HTERT RPE-1 (cell line): ENCODE data around the gene TEKTIP1.

ENCODE experiments used
- in situ Hi-C: fragments of 300-500 bp; cut with MboI; formaldehyde crosslinking; loops from 4 replicates; pipeline ENCODE4 v1.14.3; 2020; ENCODE audit warnings: low sequenced_read_pairs

TEKTIP1 gene

DNA sequence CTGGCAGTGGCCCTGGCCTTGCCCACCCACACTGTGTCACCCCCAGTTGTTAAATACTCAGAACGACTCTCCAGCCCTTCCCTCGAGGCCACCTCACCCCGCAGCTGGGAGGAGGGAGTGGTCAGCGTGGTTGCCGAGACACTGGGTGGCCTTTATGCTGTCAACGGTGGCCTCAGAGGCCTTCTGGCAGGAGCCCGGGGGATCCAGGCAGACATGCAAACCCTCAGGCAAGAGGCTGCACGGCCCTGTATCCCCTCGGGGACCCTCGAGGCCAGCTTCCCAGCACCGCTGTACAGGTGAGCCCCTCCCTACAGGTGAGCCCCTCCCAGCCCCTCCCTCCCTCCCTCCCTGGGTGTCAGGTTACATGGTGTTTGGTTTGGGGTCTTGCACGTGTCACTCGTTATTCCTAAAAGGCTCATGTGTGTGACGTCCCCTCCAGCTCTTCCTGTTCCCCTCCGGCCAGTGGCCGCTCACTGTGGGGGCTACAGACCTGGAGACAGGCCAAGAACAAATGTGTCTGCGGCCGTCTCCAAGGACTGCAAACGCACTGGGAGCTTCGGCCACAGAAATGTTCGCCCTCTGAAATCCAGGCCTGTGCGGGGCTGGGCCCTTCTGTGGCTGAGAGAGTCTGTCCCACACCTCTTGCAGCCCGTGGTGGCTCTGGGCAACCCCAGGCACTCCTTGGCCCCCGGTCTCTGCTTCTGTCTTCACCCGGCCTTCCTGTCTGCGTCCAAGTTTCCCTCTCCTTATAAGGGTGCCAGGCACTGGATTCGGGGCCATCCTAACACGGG, at the start of gene TEKTIP1:
Gene TEKTIP1 (plus strand): TSS at position 210 of the 791 bp plus-strand sequence. CDS start 4 bp downstream, at position 214.
- in situ Hi-C loops, result no loop called here

DNA sequence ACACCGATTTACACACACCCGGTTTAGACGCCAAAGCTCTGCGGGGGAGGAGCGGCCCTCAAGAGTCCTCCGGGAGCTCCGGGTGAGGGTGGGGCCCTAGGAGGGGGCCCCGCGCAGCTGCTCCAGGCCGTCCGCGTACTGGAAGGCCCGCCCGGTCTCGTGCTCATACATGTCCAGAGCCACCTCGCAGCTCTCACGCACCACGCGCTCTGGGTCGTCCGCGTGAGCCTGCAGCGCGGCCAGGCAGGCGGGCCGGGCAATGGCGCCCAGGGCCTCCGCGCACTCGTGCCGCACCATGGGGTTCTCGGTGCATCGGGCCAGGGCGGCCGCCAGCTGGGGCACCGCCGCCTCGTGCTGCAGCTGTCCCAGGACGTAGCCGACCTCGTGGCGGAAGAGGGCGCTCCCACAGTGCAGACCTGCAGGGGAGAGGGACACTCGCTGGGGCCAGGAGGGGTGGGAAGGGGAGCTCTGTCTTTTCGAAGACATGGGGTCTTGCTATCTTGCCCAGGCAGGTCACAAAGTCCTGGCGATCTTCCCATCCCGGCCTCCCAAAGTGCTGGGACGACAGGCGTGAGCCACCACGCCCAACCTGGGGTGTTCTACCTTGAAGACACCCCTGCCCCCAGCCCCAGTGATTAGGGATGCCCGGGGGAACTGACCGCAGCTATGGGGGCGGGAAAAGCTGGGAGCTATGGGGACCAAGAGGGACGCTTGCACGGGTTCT, 47.4 kb upstream of the TEKTIP1 start:
- in situ Hi-C loops, result loop anchor here (25.0 kb wide), 1 partner anchor 179 kb away; no protein-coding TSS in a partner anchor

DNA sequence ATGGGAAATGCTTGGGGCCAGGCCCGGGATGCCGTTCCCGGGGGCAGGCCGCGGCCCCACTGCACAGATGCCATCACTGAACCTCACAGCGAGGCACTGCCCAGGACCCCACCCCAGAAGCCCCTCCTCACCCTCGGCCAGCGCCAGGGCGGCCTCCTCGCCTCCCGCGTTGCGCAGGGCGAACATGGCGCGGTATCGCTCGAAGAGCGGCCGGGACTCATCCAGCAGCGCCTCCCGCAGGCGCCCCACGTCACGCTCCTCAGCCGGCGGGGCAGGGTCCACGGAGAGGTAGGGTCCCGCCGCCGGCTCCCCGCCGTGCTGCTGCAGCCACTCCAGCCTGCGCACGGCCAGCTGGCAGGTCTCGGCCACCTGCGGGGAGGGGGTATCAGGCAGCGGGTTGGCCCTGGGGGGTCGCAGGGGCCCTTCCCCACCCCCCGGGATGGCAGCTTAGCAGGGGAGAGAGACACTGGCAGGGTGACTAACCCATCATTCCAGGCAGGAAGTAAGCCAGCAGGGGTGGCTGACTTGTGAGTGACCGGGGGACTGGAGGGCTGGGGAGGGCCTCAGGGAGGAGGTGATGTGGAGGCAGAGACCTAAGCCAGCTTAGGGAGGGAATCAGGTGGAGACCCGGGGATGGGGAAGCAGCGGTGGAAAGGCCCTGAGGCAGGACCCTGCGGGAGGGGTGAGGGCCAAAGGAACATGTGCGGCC, 46.7 kb upstream of the TEKTIP1 start:
- in situ Hi-C loops, result loop anchor here (25.0 kb wide), 1 partner anchor 180 kb away; no protein-coding TSS in a partner anchor

DNA sequence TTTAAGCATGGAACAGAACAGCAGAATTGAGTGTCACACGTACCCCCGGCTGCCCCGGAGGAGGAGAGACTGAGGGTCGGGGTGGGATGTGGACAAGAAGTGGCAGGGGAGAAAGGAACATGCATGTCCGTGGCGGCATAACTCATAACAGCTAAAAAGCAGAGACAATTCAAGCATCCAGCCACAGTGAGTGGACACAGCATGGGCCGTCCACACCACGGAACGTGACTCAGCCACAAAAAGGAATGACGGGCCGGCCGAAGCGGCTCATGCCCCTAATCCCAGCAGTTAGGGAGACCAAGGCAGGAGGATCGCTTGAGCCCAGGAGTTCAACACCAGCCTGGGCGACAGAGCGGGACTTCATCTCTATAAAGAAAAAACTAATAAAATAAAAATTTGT, 46.1 kb upstream of the TEKTIP1 start:
- in situ Hi-C loops, result loop anchor here (25.0 kb wide), 1 partner anchor 181 kb away; no protein-coding TSS in a partner anchor

DNA sequence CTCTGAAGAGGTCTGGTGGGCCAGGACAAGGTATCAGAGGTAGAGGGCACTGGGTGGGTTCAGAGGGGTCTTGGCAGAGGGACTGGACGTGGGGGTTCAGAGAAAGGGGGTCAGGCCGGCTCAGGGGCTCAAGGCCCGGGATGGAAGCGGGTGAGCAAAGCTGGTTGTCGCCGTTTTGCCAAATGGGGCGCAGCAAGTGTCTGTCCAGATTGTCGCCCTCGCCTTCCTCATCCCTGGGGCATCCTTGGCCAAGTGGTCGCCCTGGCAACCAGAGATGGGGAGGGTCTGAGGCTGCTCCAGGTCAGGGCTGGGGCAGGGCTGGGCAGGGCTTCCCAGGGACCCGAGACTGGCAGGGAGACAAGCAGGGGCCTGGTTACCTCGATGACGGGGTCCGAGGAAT, 45.3 kb upstream of the TEKTIP1 start:
- in situ Hi-C loops, result loop anchor here (25.0 kb wide), 1 partner anchor 181 kb away; no protein-coding TSS in a partner anchor

DNA sequence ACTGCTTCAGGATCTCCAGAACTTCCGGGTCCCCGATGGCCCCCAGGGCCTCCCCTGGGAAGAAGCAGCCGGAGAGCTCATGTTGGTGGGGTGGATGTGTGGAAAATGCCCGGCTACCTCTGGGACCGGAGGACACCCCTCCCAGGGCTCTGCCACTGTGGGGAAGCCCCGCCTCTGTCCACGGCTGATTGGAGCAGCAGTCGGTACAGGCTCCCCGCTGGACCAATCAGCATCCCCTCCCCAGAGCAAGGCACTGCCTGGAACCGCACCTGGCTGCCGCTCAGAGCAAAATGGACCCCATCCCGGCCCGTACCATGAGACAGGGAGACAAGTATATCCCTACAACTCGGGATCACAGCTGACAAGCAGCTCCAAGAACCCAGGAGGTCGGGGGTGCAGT, 44.9 kb upstream of the TEKTIP1 start:
- in situ Hi-C loops, result loop anchor here (25.0 kb wide), 1 partner anchor 182 kb away; no protein-coding TSS in a partner anchor

DNA sequence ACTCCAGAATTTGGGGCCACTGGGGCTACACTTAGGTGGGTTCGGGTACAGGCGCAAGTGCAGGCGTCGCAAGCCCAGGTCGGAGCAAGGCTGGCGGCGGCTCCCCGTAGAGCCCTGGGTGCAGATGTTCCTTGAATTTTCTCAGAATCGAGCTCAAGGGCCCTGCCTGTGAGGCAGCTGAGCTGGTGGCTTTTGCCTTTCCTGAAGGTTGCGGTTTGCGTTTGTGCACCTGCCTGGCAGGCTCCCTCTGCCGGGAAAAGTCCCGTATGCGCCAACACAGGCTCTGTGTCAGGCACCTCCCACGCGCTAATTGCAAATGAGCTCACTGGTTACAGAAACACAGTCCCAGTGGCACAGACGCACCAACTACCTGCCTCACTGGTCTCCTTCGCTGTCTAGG, 44.4 kb upstream of the TEKTIP1 start:
- in situ Hi-C loops, result loop anchor here (25.0 kb wide), 1 partner anchor 182 kb away; no protein-coding TSS in a partner anchor

DNA sequence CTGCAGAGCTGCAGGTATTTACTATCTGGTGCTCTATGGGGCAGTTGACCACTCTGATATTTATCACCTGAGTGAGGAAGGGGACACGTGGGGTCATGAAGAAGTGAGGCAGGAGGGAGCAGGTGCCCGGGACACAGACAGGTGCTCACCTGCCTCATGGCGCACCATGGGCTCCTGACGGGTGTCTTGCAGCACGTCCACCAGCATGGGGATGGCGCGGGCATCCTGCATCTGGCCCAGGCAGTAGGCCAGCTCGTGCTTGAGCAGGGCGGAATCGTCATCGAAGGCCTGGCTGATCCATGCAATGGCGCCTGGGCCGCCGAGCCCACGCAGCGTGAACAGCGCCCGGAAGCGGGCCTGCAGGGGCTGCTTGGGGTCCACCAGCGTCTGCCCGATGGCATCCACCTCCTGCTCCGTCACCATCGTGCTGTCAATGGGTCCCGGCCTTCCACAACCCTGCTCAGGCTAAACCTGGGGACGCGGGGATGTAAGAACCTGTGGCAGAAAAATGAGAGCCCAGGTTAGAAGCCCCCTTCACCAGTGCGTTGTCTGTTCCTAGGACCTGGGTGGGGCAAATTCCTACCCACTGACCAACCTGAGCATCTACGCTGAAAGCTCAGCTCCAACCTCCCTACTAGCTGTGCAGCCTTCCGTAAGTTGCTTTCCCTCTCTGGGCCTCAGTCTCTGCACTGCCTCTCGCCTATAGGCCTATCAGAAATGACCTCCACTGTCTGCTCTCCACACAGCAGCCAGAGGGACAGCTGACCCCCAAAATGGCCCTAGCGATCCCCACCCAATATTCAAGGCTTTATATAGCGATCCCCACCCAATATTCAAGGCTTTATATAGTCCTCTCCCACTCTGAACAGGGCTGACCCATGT, 42.3 kb upstream of the TEKTIP1 start:
- in situ Hi-C loops, result loop anchor here (25.0 kb wide), 1 partner anchor 184 kb away; no protein-coding TSS in a partner anchor

DNA sequence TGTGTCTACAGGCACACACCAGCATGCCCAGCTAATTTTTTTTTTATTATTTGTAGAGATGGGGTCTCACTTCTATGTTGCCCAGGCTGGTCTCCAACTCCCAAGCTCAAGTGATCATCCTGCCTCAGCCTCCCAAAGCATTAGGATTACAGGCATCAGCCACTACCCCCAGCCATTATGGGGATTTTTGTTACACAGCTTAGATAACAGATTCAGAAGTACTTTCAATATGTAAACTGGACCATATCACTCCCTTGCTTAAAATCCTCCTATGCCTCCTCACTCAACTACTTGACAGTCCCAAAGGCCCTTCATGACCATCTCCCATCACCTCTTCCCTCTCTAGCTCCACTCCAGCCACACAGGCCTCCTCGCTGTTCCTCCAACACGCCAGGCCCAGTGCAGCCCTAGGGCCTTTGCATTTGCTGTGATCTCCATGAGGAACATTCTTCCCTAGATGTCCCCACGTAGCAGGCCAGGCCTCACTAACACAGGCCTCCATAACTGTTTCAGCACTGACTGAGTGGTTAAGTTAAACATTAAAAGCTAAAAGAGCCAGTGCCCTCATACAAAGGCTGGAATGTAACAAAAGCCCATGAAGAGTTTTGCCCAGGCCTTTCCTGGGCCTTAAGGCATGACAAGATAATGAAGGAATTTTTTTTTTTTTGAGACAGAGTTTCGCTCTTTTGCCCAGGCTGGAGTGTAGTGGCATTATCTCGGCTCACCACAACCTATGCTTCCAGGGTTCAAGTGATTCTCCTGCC, 41.0 kb upstream of the TEKTIP1 start:
- in situ Hi-C loops, result loop anchor here (25.0 kb wide), 1 partner anchor 186 kb away; no protein-coding TSS in a partner anchor

DNA sequence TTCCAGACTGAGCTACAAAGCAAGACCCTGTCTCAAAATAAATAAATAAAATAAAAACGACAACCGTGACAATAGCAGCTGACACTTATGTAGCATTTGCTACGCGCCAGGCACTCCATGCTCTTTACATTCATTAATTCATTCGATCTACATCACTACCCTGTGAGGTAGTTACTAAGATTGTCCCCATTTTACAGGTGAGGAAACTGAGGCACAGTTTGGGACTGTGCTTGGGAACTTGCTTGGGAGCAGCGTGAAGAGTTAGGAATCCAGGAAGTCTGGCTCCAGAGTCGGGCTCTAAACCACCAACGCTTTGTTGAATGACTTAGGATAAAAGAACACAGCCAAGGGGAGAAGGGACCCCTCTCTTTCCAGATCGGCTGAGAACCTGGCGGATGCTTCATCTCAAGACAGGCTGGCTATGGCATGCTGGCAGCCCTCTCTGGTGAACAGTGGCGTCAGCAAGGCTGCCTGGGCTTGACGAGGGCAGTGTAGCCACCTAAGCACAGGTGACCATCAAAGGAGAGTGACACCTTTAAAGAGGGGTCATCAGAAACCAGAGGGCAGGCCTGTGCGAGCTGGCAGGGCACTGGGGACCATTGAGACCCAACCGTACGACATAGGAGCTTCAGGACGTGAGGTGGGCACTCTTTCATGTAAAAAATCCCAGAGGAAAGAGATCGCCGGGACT, 39.1 kb upstream of the TEKTIP1 start:
- in situ Hi-C loops, result loop anchor here (25.0 kb wide), 1 partner anchor 188 kb away; no protein-coding TSS in a partner anchor

DNA sequence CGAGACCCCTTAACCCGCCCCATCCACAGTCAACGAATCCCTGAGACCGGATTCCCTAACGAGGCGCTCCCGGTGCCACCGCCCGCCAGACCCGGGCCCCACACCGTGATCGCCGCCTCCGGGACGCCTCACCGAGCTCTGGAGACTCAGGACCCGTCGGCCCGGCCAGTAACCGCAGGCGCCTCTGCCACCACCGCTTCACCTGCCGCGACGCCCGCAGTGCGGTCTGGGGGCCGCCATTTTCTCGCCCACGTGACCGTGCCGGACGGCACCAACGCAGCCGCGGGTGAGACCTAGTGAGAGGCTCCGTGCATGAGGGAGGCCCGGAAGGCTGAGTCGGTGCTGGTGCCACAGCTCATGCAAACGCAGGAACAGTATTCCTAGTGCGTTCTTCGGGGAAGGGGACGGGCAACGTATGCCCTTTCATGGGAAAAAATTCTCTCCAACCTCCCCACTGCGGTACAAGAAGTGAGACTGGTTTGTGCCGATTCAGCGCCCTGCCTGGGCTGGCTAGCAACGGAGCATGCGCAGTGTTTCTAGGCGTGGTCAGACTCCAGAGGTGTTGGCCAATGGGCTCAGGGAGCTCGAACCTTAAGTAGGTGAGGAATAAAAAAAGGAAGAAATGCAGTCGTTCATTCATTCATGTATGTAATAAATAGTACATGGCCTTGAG, 38.4 kb upstream of the TEKTIP1 start, which contains the start of gene DOHH:
Gene DOHH (minus strand): TSS at position 246 of the 673 bp plus-strand sequence. CDS start 3,860 bp downstream, outside the sequence.
- in situ Hi-C loops, result no loop called here

DNA sequence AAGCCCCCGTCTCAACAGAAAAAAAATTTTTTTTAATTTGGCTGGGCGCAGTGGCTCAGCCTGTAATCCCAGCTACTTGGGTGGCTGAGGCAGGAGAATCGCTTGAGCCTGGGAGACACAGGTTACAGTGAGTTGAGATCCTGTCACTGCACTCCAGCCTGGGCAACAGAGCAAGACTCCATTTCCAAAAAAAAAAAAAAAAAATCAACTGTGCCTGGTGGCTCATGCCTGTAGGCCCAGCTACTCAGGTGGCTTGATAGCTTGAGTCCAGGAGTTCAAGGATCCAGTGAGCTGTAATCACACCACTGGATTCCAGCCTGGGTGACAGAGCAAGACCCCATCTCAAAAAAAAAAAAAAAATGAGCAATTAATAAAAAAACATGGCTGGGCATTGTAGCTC, 37.2 kb upstream of the TEKTIP1 start:
- in situ Hi-C loops, result no loop called here

DNA sequence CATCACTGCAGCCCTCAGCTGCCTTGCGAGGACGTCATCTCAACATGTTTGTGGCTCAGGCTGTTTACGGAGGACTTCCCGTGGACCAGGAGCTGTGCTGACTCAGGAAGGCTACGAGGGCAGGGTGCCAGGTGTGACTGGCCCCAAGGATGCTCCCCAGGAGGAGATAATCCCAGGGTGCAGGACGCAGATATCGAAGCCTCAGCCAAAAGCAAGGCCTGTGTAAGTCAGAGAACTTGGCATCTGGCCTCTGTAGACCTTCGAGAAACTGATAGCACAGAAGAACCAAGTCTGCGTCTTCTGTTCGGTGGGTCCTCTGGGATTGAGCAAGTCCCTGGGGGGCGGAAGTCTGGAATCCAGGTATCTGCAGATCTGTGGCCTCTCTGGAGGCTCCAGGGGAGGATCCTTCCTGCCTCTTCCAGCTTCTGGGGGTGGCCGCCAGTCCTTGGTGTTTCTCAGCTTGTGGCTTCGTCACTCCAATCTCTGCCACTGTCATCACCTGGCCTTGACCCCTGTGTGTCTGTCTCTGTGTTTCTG, 35.9 kb upstream of the TEKTIP1 start:
- in situ Hi-C loops, result no loop called here

DNA sequence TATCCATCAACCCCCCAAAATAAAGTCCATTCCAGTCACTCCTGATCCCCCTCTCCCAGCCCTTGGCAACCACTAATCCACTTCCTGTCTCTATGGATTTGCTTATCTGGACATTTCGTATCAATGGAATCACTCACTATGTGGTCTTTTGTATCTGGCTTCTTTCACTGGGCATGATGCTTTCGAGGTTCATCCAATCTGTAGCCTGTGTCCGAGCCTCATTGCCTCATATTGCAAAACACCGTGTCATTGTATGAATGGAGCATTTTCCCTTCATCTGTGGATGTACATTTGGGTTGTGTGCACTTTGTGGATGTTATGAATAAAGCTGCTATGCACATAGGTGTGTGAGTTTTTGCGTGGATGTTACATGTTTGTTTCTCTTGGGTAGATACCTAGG, 34.2 kb upstream of the TEKTIP1 start:
- in situ Hi-C loops, result no loop called here

DNA sequence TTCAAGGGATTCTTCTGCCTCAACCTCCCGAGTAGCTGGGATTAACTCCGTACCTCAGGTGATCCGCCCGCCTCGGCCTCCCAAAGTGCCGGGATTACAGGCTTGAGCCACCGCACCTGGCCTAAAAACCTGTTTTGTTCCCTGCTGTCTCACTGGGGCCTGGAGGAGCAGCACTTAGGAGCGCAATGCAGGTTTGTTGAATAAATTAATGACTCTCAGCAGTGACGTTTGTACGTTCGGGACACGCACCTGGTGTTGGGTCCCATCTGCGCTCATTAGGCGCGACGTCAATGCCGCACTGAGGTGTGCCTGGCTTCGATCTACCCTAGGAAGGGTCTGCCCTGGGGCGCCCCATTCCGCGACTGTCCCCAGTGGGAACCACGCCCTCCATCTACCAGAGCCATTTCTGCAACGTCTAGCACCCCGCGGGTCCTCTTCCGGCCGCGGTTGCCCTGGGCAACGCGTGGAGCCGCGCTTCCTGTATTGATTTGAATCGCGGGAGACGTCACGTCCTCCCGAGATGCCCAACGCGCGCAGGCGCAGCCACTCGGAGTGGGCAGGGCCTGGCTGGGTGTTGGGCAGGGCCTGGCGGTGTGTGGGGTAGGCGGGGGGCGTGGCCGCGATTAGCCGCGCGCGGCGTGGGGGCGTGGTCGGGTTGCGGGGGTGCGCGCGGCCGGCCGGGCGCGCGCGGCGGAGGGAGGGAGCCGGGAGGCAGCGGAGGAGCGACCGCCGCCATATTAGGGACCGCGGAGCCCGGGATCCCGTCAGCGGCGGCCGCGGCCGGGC, 33.2 kb upstream of the TEKTIP1 start, which contains the start of gene FZR1:
Gene FZR1 (plus strand): TSS at position 714 of the 786 bp plus-strand sequence. CDS start 16,679 bp downstream, outside the sequence.
- in situ Hi-C loops, result no loop called here
